H1 (cell line): ENCODE results near the gene PIK3R3. TPM values are rescaled to one million over a fixed set of nuclear protein-coding genes. Genes with fewer than 3 reads are reported as not detected.

Experiments
- CTCF ChIA-PET: fragments of 300-600 bp; sonication (Branson Sonifier 250); formaldehyde crosslinking; loops from one replicate; lab custom pipeline; 2021; ENCODE audit not compliant: partially characterized antibody; lab: Charles Lee
- POLR2A ChIA-PET: fragments of 300-600 bp; sonication (Branson Sonifier 250); formaldehyde crosslinking; loops from one replicate; lab custom pipeline; 2021; ENCODE audit warnings: inconsistent platforms; ENCODE audit not compliant: partially characterized antibody; lab: Charles Lee
- DNase-seq, 2 experiments: peaks; one replicate each; pipeline versions ENCODE4 v3.0.0 to v3.0.0-alpha.2; 2010 to 2022; ENCODE audit warnings: low spot score in 2 of 2, low read depth in 1 of 2, mixed read lengths in 1 of 2
- FAIRE-seq: peaks from 2 replicates; lab custom pipeline; 2011; peaks lifted over from hg19 to GRCh38; lab: Jason Lieb, UNC
- H2AFZ ChIP-seq: 2 replicates; pipeline ENCODE4 v1.8.1; 2012; ENCODE audit warnings: low read length, inconsistent platforms
- H2AK5ac ChIP-seq: 2 replicates; pipeline ENCODE4 v1.6.1; 2013; ENCODE audit warnings: low read depth, low read length
- H2BK120ac ChIP-seq: replicated peaks from 2 replicates; pipeline ENCODE3; 2013; ENCODE audit warnings: low read depth, low read length, inconsistent platforms
- H2BK12ac ChIP-seq: 2 replicates; pipeline ENCODE4 v1.6.1; 2013; ENCODE audit warnings: low read depth, low read length
- H2BK15ac ChIP-seq: 2 replicates; pipeline ENCODE4 v1.6.1; 2013; ENCODE audit warnings: low read length
- H2BK20ac ChIP-seq: 2 replicates; pipeline ENCODE4 v1.6.1; 2013; ENCODE audit warnings: low read length
- H2BK5ac ChIP-seq: 2 replicates; pipeline ENCODE4 v1.6.1; 2013; ENCODE audit warnings: low read depth, low read length
- H3K14ac ChIP-seq: 2 replicates; pipeline ENCODE4 v1.6.1; 2013; ENCODE audit warnings: inconsistent platforms; ENCODE audit not compliant: insufficient read length
- H3K18ac ChIP-seq: 2 replicates; pipeline ENCODE4 v1.6.1; 2013; ENCODE audit warnings: low read length; ENCODE audit errors: extremely low read depth
- H3K23ac ChIP-seq: 2 replicates; pipeline ENCODE4 v1.6.1; 2013; ENCODE audit warnings: inconsistent platforms; ENCODE audit not compliant: insufficient read length
- H3K23me2 ChIP-seq: 2 replicates; pipeline ENCODE4 v1.6.1; 2013; ENCODE audit warnings: low read depth, low read length
- H3K27ac ChIP-seq: 2 replicates; pipeline ENCODE4 v1.6.1; 2011; ENCODE audit warnings: low read depth, low read length, inconsistent platforms
- H3K27me3 ChIP-seq, 4 experiments: replicated peaks in 1 of 4; 1 replicate in 1 of 4; 2 replicates in 3 of 4; pipeline versions ENCODE4 v1.6.1 to v1.8.1; 2011 to 2013; ENCODE audit warnings: low read length in 3 of 4, mild to moderate bottlenecking in 3 of 4, inconsistent platforms in 2 of 4, mixed read lengths in 2 of 4, moderate library complexity in 1 of 4; ENCODE audit not compliant: control insufficient read depth in 3 of 4, insufficient read depth in 3 of 4; ENCODE audit errors: extremely low read depth in 1 of 4
- H3K36me3 ChIP-seq, 4 experiments: 2 replicates each; pipeline versions ENCODE4 v1.6.1 to v1.8.1; 2011 to 2013; ENCODE audit warnings: mild to moderate bottlenecking in 4 of 4, low read length in 3 of 4, moderate library complexity in 2 of 4, control low read depth in 1 of 4, inconsistent platforms in 1 of 4; ENCODE audit not compliant: insufficient read depth in 4 of 4, control insufficient read depth in 2 of 4
- H3K4ac ChIP-seq: replicated peaks from 2 replicates; pipeline ENCODE3; 2013; ENCODE audit warnings: low read length, low read depth, mixed read lengths, inconsistent platforms; ENCODE audit not compliant: insufficient read length
- H3K4me1 ChIP-seq, 4 experiments: replicated peaks in 1 of 4; 1 replicate in 1 of 4; 2 replicates in 3 of 4; pipeline versions ENCODE4 v1.6.1 to v1.8.1; 2011 to 2013; ENCODE audit warnings: low read length in 3 of 4, inconsistent platforms in 2 of 4, mixed read lengths in 1 of 4; ENCODE audit not compliant: insufficient read depth in 4 of 4, control insufficient read depth in 3 of 4
- H3K4me2 ChIP-seq, 2 experiments: 2 replicates each; pipeline versions ENCODE4 v1.6.1 to v1.8.1; 2011 to 2013; ENCODE audit warnings: low read depth in 2 of 2, low read length in 2 of 2, control low read depth in 1 of 2, inconsistent platforms in 1 of 2, mild to moderate bottlenecking in 1 of 2; ENCODE audit not compliant: insufficient read depth in 1 of 2
- H3K4me3 ChIP-seq, 4 experiments: fragments of 200-600, 300-600 bp in 1 of 4; sonication (generic), shearing (Covaris generic), sonication (Bioruptor Twin) in 1 of 4; 2 replicates each; pipeline versions ENCODE4 v1.5.1 to v1.8.1; 2011 to 2016; ENCODE audit warnings: low read length in 4 of 4, low read depth in 3 of 4, control low read depth in 2 of 4, inconsistent platforms in 2 of 4, mild to moderate bottlenecking in 2 of 4, mixed read lengths in 1 of 4, moderate library complexity in 1 of 4; ENCODE audit not compliant: insufficient read depth in 2 of 4; ENCODE audit errors: extremely low read depth in 1 of 4
- H3K56ac ChIP-seq: replicated peaks from 2 replicates; pipeline ENCODE3; 2013; ENCODE audit warnings: low read depth, mild to moderate bottlenecking, mixed read lengths, low read length, inconsistent platforms; ENCODE audit not compliant: insufficient read length
- H3K79me1 ChIP-seq: 2 replicates; pipeline ENCODE4 v1.6.1; 2013; ENCODE audit warnings: low read depth, low read length, control low read depth
- H3K79me2 ChIP-seq, 2 experiments: 2 replicates each; pipeline versions ENCODE4 v1.6.1 to v1.8.1; 2012 to 2013; ENCODE audit warnings: low read length in 2 of 2, mild to moderate bottlenecking in 2 of 2, inconsistent platforms in 1 of 2; ENCODE audit not compliant: insufficient read depth in 2 of 2, control insufficient read depth in 1 of 2
- H3K9ac ChIP-seq, 4 experiments: replicated peaks in 1 of 4; 1 replicate in 1 of 4; 2 replicates in 3 of 4; pipeline versions ENCODE4 v1.6.1 to v1.8.1; 2011 to 2013; ENCODE audit warnings: low read depth in 3 of 4, low read length in 3 of 4, control low read depth in 2 of 4, mild to moderate bottlenecking in 2 of 4, moderate library complexity in 2 of 4, inconsistent platforms in 1 of 4; ENCODE audit errors: extremely low read depth in 1 of 4
- H3K9me3 ChIP-seq, 2 experiments: 2 replicates each; pipeline versions ENCODE4 v1.6.1 to v1.8.1; 2012 to 2013; ENCODE audit warnings: mild to moderate bottlenecking in 2 of 2, moderate library complexity in 2 of 2, control low read depth in 1 of 2, inconsistent platforms in 1 of 2, low read depth in 1 of 2, low read length in 1 of 2, mixed read lengths in 1 of 2; ENCODE audit not compliant: insufficient read depth in 2 of 2
- H4K20me1 ChIP-seq, 2 experiments: replicated peaks in 1 of 2; 2 replicates each; pipeline versions ENCODE3 to v1.8.1; 2011 to 2013; ENCODE audit warnings: inconsistent platforms in 2 of 2, low read length in 2 of 2, mild to moderate bottlenecking in 1 of 2; ENCODE audit not compliant: insufficient read depth in 2 of 2, control insufficient read depth in 1 of 2
- H4K5ac ChIP-seq: 2 replicates; pipeline ENCODE4 v1.6.1; 2013; ENCODE audit warnings: low read length, low read depth, mixed read lengths, inconsistent platforms; ENCODE audit not compliant: insufficient read length
- H4K8ac ChIP-seq: 2 replicates; pipeline ENCODE4 v1.8.0; 2013; ENCODE audit warnings: mild to moderate bottlenecking, moderate library complexity, low read length, inconsistent platforms; ENCODE audit not compliant: insufficient read depth; ENCODE audit errors: extremely low read depth
- H4K91ac ChIP-seq: replicated peaks from 2 replicates; pipeline ENCODE3; 2013; ENCODE audit warnings: low read length, mixed read lengths, inconsistent platforms; ENCODE audit not compliant: insufficient read length
- BRCA1 ChIP-seq: IDR thresholded peaks from 2 replicates; pipeline ENCODE4 v1.6.1; 2012; ENCODE audit warnings: low read depth, low read length, improper control_type of control experiment
- CBX8 ChIP-seq: fragments of 300-800, 300-1000 bp; sonication (generic); IDR thresholded peaks from 2 replicates; pipeline ENCODE4 v1.7.1; 2016; ENCODE audit warnings: low read depth, low read length, borderline replicate concordance
- EZH2 ChIP-seq: fragments of 200-600 bp; sonication (generic); IDR thresholded peaks from 2 replicates; pipeline ENCODE4 v1.7.1; 2012; ENCODE audit warnings: low read depth, mild to moderate bottlenecking, moderate library complexity, low read length, inconsistent platforms; ENCODE audit not compliant: severe bottlenecking
- JUND ChIP-seq: IDR thresholded peaks from 2 replicates; pipeline ENCODE4 v1.6.1; 2011; ENCODE audit warnings: mild to moderate bottlenecking, improper control_type of control experiment, low read length
- SRF ChIP-seq: IDR thresholded peaks from 2 replicates; pipeline ENCODE4 v1.6.1; 2011; ENCODE audit warnings: mild to moderate bottlenecking, low read depth, low read length, moderate library complexity
- TEAD4 ChIP-seq: IDR thresholded peaks from 2 replicates; pipeline ENCODE4 v1.6.1; 2012; ENCODE audit warnings: low read depth, low read length, inconsistent platforms, mixed read lengths
- USF2 ChIP-seq: IDR thresholded peaks from 2 replicates; pipeline ENCODE4 v1.6.1; 2011; ENCODE audit warnings: low read length, improper control_type of control experiment
- WGBS, 2 experiments: shearing (Covaris generic) in 1 of 2; methylation state at CpG; one replicate each; pipeline versions ENCODE4 v1.1.6 to v1.1.7; 2013 to 2015; ENCODE audit warnings: low lambda C conversion rate in 2 of 2, mixed read lengths in 2 of 2, inconsistent platforms in 1 of 2, low coverage in 1 of 2, missing lambda C conversion rate in 1 of 2; ENCODE audit not compliant: insufficient replicate concordance in 2 of 2, insufficient coverage in 1 of 2, insufficient read length in 1 of 2; ENCODE audit errors: extremely low coverage in 1 of 2, missing lambda C conversion rate in 1 of 2; 5-methylcytosine and 5-hydroxymethylcytosine counted together
- polyA plus RNA-seq, 7 experiments: library from polyadenylated mRNA; depleted of rRNA in 3 of 7; stranded (reverse) in 5 of 7; unstranded in 2 of 7; fragments of >200 nt in 5 of 7; fragments of 200-250 nt in 2 of 7; gene quantifications; 1 replicate in 5 of 7; 2 replicates in 1 of 7; 4 replicates in 1 of 7; pipeline versions ENCODE4 v1.2.1 to v1.2.3, GENCODE V29; 2011 to 2013; ENCODE audit warnings: missing spikeins in 2 of 7, mixed read lengths in 2 of 7
- total RNA-seq: library from RNA; stranded (reverse); fragmentation: NEBNext Ultra II Directional; extraction: Animal tissue kit (Norgen Biotek cat#: 25700); gene quantifications from 2 replicates; pipeline ENCODE4 v1.2.1, GENCODE V29; 2021
- TF ChIP-seq, protein P1 (sequence below), 3 experiments: IDR thresholded peaks; 1 replicate in 2 of 3; 2 replicates in 1 of 3; pipeline versions ENCODE4 v1.5.1 to v1.6.1; 2011; ENCODE audit warnings: low read length in 3 of 3, mild to moderate bottlenecking in 3 of 3, inconsistent platforms in 2 of 3, low read depth in 1 of 3, moderate library complexity in 1 of 3; ENCODE audit not compliant: insufficient read depth in 1 of 3; ENCODE audit errors: control extremely low read depth in 1 of 3

Gene PIK3R3
- total and polyA plus RNA-seq, 2 of the 8 experiments (the other 6 are each of a cell fraction or from before 2014, with no cell fraction given) = 5.3 to 13.6 TPM

DNA sequence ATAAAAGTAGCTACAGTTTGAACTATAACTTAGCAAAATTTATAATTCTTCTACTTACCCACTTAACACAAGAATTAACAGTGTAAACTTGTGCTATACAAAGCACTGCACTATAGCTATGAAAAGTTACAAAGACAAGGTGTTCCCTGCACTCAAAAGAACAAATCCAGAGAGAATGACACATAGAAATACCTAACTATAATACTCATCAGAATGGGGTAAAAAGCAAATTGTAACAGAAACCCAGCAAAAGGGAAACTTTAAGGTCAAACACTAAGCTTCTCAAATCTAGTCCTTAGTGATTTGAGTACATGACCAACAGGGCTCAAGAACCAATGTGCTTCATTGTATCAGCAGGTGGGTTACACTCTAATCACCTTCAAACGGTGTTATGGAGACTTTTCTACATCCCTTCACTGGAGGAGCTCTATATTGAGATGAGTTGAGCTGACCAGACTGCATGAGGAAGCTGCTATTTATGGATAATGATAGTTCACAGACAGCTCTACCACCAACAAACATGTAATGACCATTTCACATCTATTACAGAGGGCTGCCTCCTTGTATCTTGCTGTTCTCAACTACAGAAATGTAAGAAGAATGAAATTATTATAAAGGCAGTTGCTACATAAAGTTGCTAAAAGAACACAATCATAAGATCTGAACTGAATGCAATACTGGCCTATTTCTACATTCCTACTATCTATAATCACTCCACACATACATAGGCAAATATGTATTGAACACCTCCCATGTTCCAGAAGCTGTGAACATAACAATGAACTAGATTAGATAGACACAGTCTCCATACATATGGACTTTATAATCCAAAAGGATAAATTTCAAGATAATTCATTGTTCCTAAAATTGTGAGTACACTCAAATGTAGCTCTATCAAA is 47.6 kb downstream of the PIK3R3 start:
- ChIA-PET CTCF (interaction anchor here (0.6 kb wide), 2 partner anchors 49 to 140 kb away, joined by 3 read pairs; no protein-coding TSS in a partner anchor), POLR2A (interaction anchor here (1.2 kb wide), 1 partner anchor 45 kb away, joined by 3 read pairs; no protein-coding TSS in a partner anchor)
- no peak for DNase-seq
- no peak overlapping the region for H3K9ac ChIP-seq
- no peak overlapping the region for H3K4ac ChIP-seq
- no peak overlapping the region for H2BK15ac ChIP-seq
- no peak overlapping the region for H2BK5ac ChIP-seq
- peak; percentile 57 for FAIRE-seq
- no peak overlapping the region for H3K56ac ChIP-seq
- no peak overlapping the region for H4K8ac ChIP-seq
- no peak overlapping the region for H4K91ac ChIP-seq
- no peak overlapping the region for H3K27ac ChIP-seq
- H2BK20ac ChIP-seq = no peak overlapping the region
- H2BK12ac ChIP-seq = no peak overlapping the region
- no peaks in the 10 kb centered on the region for H3K4me1 ChIP-seq
- no peak overlapping the region for H3K18ac ChIP-seq
- no peak overlapping the region for H2BK120ac ChIP-seq
- H3K79me1 ChIP-seq = no peaks in the 10 kb centered on the region; the same call in 1 of the 2 replicates
- H3K14ac ChIP-seq = no peak overlapping the region
- H3K23ac ChIP-seq = no peak overlapping the region
- WGBS, 2 experiments = 71% methylated on average over 1 of the region's 1 CpG; no CpG with 5 or more reads in 1 of the 2 experiments
- H4K20me1 ChIP-seq = peaks cover 0 to 2% of the 10 kb centered on the region in 2 experiments
- no peaks in the 10 kb centered on the region for H3K27me3 ChIP-seq
- H3K79me2 ChIP-seq = 0 out of 4 replicates have a peak, but pooled peaks cover 0 to 2% of the 10 kb centered on the region in 2 experiments
- H3K4me3 ChIP-seq = no peak overlapping the region
- no peak overlapping the region for H2AFZ ChIP-seq
- H3K9me3 ChIP-seq = no peaks in the 10 kb centered on the region
- no peak overlapping the region for H2AK5ac ChIP-seq
- H3K4me2 ChIP-seq = no peak overlapping the region
- H3K23me2 ChIP-seq = no peaks in the 10 kb centered on the region
- no peaks in the 10 kb centered on the region for H3K36me3 ChIP-seq
- TF ChIP-seq BRCA1 (no peak), USF2 (no peak), CBX8 (no peak), JUND (no peak), EZH2 (no peak), SRF (no peak), TEAD4 (no peak)
- TF ChIP-seq, protein P1, sequence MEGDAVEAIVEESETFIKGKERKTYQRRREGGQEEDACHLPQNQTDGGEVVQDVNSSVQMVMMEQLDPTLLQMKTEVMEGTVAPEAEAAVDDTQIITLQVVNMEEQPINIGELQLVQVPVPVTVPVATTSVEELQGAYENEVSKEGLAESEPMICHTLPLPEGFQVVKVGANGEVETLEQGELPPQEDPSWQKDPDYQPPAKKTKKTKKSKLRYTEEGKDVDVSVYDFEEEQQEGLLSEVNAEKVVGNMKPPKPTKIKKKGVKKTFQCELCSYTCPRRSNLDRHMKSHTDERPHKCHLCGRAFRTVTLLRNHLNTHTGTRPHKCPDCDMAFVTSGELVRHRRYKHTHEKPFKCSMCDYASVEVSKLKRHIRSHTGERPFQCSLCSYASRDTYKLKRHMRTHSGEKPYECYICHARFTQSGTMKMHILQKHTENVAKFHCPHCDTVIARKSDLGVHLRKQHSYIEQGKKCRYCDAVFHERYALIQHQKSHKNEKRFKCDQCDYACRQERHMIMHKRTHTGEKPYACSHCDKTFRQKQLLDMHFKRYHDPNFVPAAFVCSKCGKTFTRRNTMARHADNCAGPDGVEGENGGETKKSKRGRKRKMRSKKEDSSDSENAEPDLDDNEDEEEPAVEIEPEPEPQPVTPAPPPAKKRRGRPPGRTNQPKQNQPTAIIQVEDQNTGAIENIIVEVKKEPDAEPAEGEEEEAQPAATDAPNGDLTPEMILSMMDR (IDR thresholded peaks at IDR 0.05; ENCODE audit: control extremely low read depth in 1 of 3, insufficient read depth in 1 of 3, low read depth in 1 of 3, low read length in 3 of 3) = no peak
- H4K5ac ChIP-seq = no peak overlapping the region
